Measurements from ENCODE around the gene RANBP1. TPM values are rescaled to one million over a fixed set of nuclear protein-coding genes. Genes with fewer than 3 reads are reported as not detected.

Gene RANBP1
- total and polyA plus RNA-seq, 9 of the 15 experiments (the other 6 are each of a cell fraction or from before 2014, with no cell fraction given): 162 to 2,891 (median 1,289) TPM

DNA sequence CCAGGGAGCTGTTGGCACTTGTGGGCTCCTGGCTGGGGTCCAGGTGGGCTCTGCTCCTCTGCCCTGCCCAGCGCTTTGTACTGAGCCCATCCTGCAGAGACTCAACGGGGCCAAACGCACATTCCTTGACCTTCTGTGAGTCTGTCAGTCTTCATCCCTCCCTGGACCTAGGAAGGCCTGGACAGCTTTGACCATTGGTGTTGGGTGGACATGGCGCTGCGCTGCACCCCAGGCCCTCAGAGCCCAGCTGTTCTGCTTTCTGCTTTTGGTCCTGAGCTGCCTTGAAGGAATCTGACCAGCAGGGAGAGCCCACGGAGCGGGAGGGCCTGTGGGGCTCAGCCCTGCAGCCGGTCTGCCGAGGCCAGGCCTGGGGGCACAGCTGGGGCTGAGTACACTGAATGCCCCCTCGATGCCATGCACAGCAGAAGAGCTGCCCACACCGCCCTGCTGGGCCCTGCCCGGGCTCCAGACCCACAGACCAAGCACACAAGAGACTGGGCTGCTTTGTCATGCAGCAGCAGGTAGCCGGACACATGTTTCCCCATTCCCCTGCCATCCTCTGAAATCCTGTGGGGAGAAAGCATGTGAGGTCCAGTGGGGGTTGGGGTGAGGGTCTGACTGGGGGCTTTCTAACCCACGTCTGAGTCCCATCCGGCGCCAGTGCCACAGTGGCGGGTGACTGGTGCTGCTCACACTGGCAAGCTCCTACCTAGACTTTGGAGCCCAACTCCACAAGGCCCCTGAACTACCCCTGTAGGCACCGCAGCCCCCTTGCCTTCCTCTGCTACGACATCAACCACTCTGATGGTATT is 59.1 kb downstream of the RANBP1 start (continued):
- TF ChIP-seq, protein P1, sequence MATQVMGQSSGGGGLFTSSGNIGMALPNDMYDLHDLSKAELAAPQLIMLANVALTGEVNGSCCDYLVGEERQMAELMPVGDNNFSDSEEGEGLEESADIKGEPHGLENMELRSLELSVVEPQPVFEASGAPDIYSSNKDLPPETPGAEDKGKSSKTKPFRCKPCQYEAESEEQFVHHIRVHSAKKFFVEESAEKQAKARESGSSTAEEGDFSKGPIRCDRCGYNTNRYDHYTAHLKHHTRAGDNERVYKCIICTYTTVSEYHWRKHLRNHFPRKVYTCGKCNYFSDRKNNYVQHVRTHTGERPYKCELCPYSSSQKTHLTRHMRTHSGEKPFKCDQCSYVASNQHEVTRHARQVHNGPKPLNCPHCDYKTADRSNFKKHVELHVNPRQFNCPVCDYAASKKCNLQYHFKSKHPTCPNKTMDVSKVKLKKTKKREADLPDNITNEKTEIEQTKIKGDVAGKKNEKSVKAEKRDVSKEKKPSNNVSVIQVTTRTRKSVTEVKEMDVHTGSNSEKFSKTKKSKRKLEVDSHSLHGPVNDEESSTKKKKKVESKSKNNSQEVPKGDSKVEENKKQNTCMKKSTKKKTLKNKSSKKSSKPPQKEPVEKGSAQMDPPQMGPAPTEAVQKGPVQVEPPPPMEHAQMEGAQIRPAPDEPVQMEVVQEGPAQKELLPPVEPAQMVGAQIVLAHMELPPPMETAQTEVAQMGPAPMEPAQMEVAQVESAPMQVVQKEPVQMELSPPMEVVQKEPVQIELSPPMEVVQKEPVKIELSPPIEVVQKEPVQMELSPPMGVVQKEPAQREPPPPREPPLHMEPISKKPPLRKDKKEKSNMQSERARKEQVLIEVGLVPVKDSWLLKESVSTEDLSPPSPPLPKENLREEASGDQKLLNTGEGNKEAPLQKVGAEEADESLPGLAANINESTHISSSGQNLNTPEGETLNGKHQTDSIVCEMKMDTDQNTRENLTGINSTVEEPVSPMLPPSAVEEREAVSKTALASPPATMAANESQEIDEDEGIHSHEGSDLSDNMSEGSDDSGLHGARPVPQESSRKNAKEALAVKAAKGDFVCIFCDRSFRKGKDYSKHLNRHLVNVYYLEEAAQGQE (IDR thresholded peaks at IDR 0.05; ENCODE audit: borderline replicate concordance): peak; percentile 72
- TF ChIP-seq, protein P1 (CRISPR knock-in tag; IDR thresholded peaks at IDR 0.05; ENCODE audit: low read depth): no peak
- TF ChIP-seq SMARCA5 (IDR thresholded peaks at IDR 0.05) (no peak), CCAR2 (IDR thresholded peaks at IDR 0.05; ENCODE audit: low read depth, low read length) (no peak), ZNF445 (CRISPR knock-in tag; IDR thresholded peaks at IDR 0.05; ENCODE audit: low read depth) (no peak), SMAD4 (CRISPR knock-in tag; conservative IDR thresholded peaks at IDR 0.05) (no peak), KLF10 (CRISPR knock-in tag; IDR thresholded peaks at IDR 0.05) (no peak), ZNF785 (CRISPR knock-in tag; IDR thresholded peaks at IDR 0.05) (no peak), GABPA (tag; conservative IDR thresholded peaks at IDR 0.05; ENCODE audit: low read depth) (no peak), CBX8 (IDR thresholded peaks at IDR 0.05; ENCODE audit: borderline replicate concordance, extremely low read depth, low read depth, low read length, poor library complexity, severe bottlenecking) (no peak), ZNF444 (CRISPR knock-in tag; IDR thresholded peaks at IDR 0.05) (no peak), TBP (optimal IDR thresholded peaks at IDR 0.05; ENCODE audit: low read depth, low read length) (no peak)
- TF ChIP-seq, protein P2, sequence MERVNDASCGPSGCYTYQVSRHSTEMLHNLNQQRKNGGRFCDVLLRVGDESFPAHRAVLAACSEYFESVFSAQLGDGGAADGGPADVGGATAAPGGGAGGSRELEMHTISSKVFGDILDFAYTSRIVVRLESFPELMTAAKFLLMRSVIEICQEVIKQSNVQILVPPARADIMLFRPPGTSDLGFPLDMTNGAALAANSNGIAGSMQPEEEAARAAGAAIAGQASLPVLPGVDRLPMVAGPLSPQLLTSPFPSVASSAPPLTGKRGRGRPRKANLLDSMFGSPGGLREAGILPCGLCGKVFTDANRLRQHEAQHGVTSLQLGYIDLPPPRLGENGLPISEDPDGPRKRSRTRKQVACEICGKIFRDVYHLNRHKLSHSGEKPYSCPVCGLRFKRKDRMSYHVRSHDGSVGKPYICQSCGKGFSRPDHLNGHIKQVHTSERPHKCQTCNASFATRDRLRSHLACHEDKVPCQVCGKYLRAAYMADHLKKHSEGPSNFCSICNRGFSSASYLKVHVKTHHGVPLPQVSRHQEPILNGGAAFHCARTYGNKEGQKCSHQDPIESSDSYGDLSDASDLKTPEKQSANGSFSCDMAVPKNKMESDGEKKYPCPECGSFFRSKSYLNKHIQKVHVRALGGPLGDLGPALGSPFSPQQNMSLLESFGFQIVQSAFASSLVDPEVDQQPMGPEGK (CRISPR knock-in tag; IDR thresholded peaks at IDR 0.05; ENCODE audit: borderline replicate concordance): no peak
- TF ChIP-seq, protein P3, sequence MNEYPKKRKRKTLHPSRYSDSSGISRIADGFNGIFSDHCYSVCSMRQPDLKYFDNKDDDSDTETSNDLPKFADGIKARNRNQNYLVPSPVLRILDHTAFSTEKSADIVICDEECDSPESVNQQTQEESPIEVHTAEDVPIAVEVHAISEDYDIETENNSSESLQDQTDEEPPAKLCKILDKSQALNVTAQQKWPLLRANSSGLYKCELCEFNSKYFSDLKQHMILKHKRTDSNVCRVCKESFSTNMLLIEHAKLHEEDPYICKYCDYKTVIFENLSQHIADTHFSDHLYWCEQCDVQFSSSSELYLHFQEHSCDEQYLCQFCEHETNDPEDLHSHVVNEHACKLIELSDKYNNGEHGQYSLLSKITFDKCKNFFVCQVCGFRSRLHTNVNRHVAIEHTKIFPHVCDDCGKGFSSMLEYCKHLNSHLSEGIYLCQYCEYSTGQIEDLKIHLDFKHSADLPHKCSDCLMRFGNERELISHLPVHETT (CRISPR knock-in tag; conservative IDR thresholded peaks at IDR 0.05 in 1 of 2, IDR thresholded peaks at IDR 0.05 in 1 of 2): no peak

All from K562 (cell line).